ENCODE data around the gene ADGRF5.

Gene ADGRF5

GRCh38 chr6:46931416-46931815 lies 9.7 kb upstream of the ADGRF5 start:
- Histone ChIP-seq H3K4me1 (ENCODE audit: low read length) (no peaks in the 10 kb centered on the region), H3K79me2 (ENCODE audit: low read length) (no peaks in the 10 kb centered on the region), H3K4me2 (ENCODE audit: low read length) (no peak overlapping the region), H4K20me1 (ENCODE audit: insufficient read depth, low read length) (no peaks in the 10 kb centered on the region), H3K9ac (ENCODE audit: low read length) (no peak overlapping the region), H2AFZ (ENCODE audit: low read depth, low read length) (no peak overlapping the region), H3K27ac (ENCODE audit: low read length) (no peak overlapping the region), H3K36me3 (replicated peaks; ENCODE audit: low read depth, low read length) (no peaks in the 10 kb centered on the region), H3K9me3 (ENCODE audit: insufficient read depth, low read length) (no peaks in the 10 kb centered on the region), H3K27me3 (ENCODE audit: low read depth, low read length) (peaks cover 10% of the 10 kb centered on the region; the same call in 1 of the 2 replicates), H3K4me3 (ENCODE audit: low read length) (no peak overlapping the region)
- TF ChIP-seq, protein P1, sequence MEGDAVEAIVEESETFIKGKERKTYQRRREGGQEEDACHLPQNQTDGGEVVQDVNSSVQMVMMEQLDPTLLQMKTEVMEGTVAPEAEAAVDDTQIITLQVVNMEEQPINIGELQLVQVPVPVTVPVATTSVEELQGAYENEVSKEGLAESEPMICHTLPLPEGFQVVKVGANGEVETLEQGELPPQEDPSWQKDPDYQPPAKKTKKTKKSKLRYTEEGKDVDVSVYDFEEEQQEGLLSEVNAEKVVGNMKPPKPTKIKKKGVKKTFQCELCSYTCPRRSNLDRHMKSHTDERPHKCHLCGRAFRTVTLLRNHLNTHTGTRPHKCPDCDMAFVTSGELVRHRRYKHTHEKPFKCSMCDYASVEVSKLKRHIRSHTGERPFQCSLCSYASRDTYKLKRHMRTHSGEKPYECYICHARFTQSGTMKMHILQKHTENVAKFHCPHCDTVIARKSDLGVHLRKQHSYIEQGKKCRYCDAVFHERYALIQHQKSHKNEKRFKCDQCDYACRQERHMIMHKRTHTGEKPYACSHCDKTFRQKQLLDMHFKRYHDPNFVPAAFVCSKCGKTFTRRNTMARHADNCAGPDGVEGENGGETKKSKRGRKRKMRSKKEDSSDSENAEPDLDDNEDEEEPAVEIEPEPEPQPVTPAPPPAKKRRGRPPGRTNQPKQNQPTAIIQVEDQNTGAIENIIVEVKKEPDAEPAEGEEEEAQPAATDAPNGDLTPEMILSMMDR (IDR thresholded peaks at IDR 0.05; ENCODE audit: low read depth, low read length) = no peak
- no peak for TF ChIP-seq EZH2phosphoT487 (IDR thresholded peaks at IDR 0.05; ENCODE audit: low read depth)

DNA sequence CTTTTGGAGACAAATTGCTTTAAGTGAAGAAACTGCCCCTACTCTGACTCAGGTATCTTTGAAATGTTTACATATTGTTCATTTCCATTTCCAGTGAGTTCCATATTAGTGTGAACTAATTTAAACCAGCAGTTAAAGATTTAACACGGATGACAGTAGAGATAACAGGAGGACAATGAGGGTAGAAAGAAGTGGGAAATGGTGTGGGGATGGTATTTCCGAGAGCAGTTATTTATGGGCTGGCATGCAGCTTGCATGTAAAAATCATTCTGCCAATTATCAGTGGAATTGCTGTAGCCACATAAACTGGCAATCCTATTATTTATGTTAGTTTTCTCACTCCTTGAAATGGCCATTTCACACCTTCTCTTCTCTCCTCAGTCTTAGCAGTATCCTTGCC lies 8.6 kb upstream of the ADGRF5 start:
- H3K4me3 ChIP-seq (ENCODE audit: low read length) = no peak overlapping the region
- no peak overlapping the region for H3K4me2 ChIP-seq (ENCODE audit: low read length)
- peaks cover 13% of the 10 kb centered on the region; the same call in 1 of the 2 replicates for H3K27me3 ChIP-seq (ENCODE audit: low read depth, low read length)
- no peaks in the 10 kb centered on the region for H4K20me1 ChIP-seq (ENCODE audit: insufficient read depth, low read length)
- TF ChIP-seq EZH2phosphoT487 (IDR thresholded peaks at IDR 0.05; ENCODE audit: low read depth) = no peak
- TF ChIP-seq, protein P1 (IDR thresholded peaks at IDR 0.05; ENCODE audit: low read depth, low read length) = no peak
- no peaks in the 10 kb centered on the region for H3K79me2 ChIP-seq (ENCODE audit: low read length)
- no peak overlapping the region for H3K9ac ChIP-seq (ENCODE audit: low read length)
- no peak overlapping the region for H2AFZ ChIP-seq (ENCODE audit: low read depth, low read length)
- H3K9me3 ChIP-seq (ENCODE audit: insufficient read depth, low read length) = no peaks in the 10 kb centered on the region
- no peak overlapping the region for H3K27ac ChIP-seq (ENCODE audit: low read length)
- no peaks in the 10 kb centered on the region for H3K4me1 ChIP-seq (ENCODE audit: low read length)
- no peaks in the 10 kb centered on the region for H3K36me3 ChIP-seq (replicated peaks; ENCODE audit: low read depth, low read length)

DNA sequence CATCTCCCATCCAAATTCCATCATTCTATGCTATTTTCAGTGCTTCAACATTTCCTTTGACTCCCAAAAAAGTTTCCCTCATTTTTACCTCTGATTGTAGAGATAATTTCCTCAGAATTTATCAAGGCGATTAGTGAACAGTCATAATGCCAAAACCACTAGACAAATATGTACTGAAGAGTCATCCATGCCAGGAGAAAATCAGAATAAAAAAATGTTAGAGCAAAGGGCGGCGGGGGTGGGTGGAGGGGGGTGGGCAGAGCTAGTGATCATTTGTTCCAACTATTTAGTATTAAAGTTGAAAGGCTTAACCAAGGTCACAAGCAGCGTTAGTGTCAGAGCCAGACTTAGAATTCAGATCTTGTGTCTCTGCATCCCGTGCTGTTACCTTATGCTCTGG lies 5.3 kb upstream of the ADGRF5 start:
- Histone ChIP-seq H3K9me3 (ENCODE audit: insufficient read depth, low read length) (no peaks in the 10 kb centered on the region), H3K9ac (ENCODE audit: low read length) (no peak overlapping the region), H3K36me3 (replicated peaks; ENCODE audit: low read depth, low read length) (no peaks in the 10 kb centered on the region), H3K4me2 (ENCODE audit: low read length) (no peak overlapping the region), H3K79me2 (ENCODE audit: low read length) (no peaks in the 10 kb centered on the region), H3K4me3 (ENCODE audit: low read length) (no peak overlapping the region), H2AFZ (ENCODE audit: low read depth, low read length) (no peak overlapping the region), H3K27me3 (ENCODE audit: low read depth, low read length) (0 out of 2 replicates have a peak, but pooled peaks cover 4% of the 10 kb centered on the region), H3K4me1 (ENCODE audit: low read length) (no peaks in the 10 kb centered on the region), H3K27ac (ENCODE audit: low read length) (no peak overlapping the region), H4K20me1 (ENCODE audit: insufficient read depth, low read length) (no peaks in the 10 kb centered on the region)
- TF ChIP-seq, protein P1 (IDR thresholded peaks at IDR 0.05; ENCODE audit: low read depth, low read length) = no peak
- no peak for TF ChIP-seq EZH2phosphoT487 (IDR thresholded peaks at IDR 0.05; ENCODE audit: low read depth)

DNA sequence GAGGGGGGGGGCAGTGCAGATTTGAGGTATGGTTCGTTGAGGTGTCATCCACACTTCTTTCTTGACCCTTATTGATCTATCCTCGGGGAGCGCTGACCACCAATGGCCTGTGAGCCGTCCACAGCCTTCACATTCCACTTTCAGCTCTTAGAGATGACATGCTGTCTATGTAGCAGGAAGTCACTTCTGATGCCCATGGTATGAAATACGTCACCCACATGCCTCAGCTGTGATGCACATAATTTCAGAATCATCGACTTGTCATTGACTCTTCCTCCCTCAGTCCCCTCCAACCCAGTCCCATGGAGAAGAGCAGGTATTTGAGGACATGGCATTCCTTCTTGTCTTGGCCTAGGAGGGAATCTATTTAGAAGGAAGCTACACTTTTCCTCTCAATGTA lies 4.7 kb upstream of the ADGRF5 start:
- no peak overlapping the region for H3K4me3 ChIP-seq (ENCODE audit: low read length)
- no peaks in the 10 kb centered on the region for H3K9me3 ChIP-seq (ENCODE audit: insufficient read depth, low read length)
- H3K4me1 ChIP-seq (ENCODE audit: low read length) = no peaks in the 10 kb centered on the region
- no peak overlapping the region for H3K27ac ChIP-seq (ENCODE audit: low read length)
- H2AFZ ChIP-seq (ENCODE audit: low read depth, low read length) = no peak overlapping the region
- H4K20me1 ChIP-seq (ENCODE audit: insufficient read depth, low read length) = no peaks in the 10 kb centered on the region
- no peaks in the 10 kb centered on the region for H3K79me2 ChIP-seq (ENCODE audit: low read length)
- H3K9ac ChIP-seq (ENCODE audit: low read length) = no peak overlapping the region
- no peaks in the 10 kb centered on the region for H3K36me3 ChIP-seq (replicated peaks; ENCODE audit: low read depth, low read length)
- 0 out of 2 replicates have a peak, but pooled peaks cover 4% of the 10 kb centered on the region for H3K27me3 ChIP-seq (ENCODE audit: low read depth, low read length)
- TF ChIP-seq, protein P1 (IDR thresholded peaks at IDR 0.05; ENCODE audit: low read depth, low read length) = no peak
- no peak for TF ChIP-seq EZH2phosphoT487 (IDR thresholded peaks at IDR 0.05; ENCODE audit: low read depth)
- H3K4me2 ChIP-seq (ENCODE audit: low read length) = no peak overlapping the region
